MM.1S (cell line): ENCODE measurements around the gene MED15.

Experiments used
- EZH2 ChIP-seq: fragments of 300-600 bp; sonication (generic); optimal IDR thresholded peaks from 2 replicates; pipeline ENCODE3; 2017; ENCODE audit warnings: low read depth, mild to moderate bottlenecking, antibody characterized with exemption, low read length, mixed read lengths
- EZH2phosphoT487 ChIP-seq: fragments of 300-600 bp; sonication (generic); IDR thresholded peaks from 2 replicates; pipeline ENCODE4 v1.6.1; 2018; ENCODE audit warnings: antibody characterized with exemption, low read length
- TF ChIP-seq, protein P1 (sequence below): fragments of 300-600 bp; sonication (generic); IDR thresholded peaks from 2 replicates; pipeline ENCODE4 v1.5.1; 2016; ENCODE audit warnings: antibody characterized with exemption, low read length, mixed read lengths

DNA sequence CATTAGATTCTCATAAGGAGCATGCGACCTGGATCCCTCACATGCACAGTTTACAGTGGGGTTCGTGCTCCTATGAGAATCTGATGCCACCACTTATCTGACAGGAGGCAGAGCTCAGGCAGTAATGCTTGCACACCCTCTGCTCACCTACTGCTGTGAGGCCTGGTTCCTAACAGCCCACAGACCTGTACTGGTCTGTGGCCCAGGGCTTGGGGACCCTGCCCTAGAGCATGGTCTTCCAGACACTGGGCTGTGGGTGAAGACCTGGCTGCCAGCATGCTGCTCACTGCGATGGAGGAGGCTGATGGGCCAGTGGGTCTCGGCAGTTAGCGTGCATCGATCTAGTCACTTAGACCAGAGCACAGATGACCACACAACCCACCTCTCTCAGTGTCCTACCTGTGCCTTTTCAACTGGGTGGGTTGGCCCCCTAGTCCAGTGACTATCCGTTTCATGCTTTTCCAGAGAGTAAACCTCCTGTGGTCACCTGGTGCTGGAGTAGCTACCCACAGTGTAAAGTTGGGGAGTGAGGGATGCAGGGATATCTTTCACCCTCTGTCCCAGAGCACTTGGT is 21.1 kb downstream of the MED15 start:
- TF ChIP-seq EZH2: no peak
- TF ChIP-seq, protein P1, sequence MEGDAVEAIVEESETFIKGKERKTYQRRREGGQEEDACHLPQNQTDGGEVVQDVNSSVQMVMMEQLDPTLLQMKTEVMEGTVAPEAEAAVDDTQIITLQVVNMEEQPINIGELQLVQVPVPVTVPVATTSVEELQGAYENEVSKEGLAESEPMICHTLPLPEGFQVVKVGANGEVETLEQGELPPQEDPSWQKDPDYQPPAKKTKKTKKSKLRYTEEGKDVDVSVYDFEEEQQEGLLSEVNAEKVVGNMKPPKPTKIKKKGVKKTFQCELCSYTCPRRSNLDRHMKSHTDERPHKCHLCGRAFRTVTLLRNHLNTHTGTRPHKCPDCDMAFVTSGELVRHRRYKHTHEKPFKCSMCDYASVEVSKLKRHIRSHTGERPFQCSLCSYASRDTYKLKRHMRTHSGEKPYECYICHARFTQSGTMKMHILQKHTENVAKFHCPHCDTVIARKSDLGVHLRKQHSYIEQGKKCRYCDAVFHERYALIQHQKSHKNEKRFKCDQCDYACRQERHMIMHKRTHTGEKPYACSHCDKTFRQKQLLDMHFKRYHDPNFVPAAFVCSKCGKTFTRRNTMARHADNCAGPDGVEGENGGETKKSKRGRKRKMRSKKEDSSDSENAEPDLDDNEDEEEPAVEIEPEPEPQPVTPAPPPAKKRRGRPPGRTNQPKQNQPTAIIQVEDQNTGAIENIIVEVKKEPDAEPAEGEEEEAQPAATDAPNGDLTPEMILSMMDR: no peak
- TF ChIP-seq EZH2phosphoT487: no peak
